22Rv1 (cell line): ENCODE results near the gene CTNND2.
"Not testable (repeated sequence)": the region's sequence is repeated elsewhere in the genome, so short reads cannot be mapped to it uniquely, and the experiment has no call there.

ENCODE experiments used
- H3K27ac ChIP-seq: fragments of 450-650 bp; 2 replicates; pipeline ENCODE4 v1.5.1; 2017
- CTCF ChIP-seq: fragments of 450-650 bp; IDR thresholded peaks from 2 replicates; pipeline ENCODE4 v1.5.1; 2017; ENCODE audit warnings: mild to moderate bottlenecking
- ZFX ChIP-seq: fragments of 450-650 bp; IDR thresholded peaks from 2 replicates; pipeline ENCODE4 v1.6.1; 2017; ENCODE audit warnings: antibody characterized with exemption, borderline replicate concordance

CTNND2 gene

GRCh38 chr5:11429254-11429653, 475.0 kb downstream of the CTNND2 start:
- no peak overlapping the region for H3K27ac ChIP-seq
- TF ChIP-seq ZFX (no peak), CTCF (no peak)

GRCh38 chr5:11427569-11427968, 476.7 kb downstream of the CTNND2 start:
- no peak for TF ChIP-seq CTCF
- no peak overlapping the region for H3K27ac ChIP-seq

GRCh38 chr5:11426442-11426841, 477.8 kb downstream of the CTNND2 start:
- H3K27ac ChIP-seq, result no peak overlapping the region
- TF ChIP-seq CTCF (no peak), ZFX (no peak)

GRCh38 chr5:11422342-11422741, 481.9 kb downstream of the CTNND2 start:
- no peak overlapping the region for H3K27ac ChIP-seq
- TF ChIP-seq ZFX (no peak), CTCF (no peak)

GRCh38 chr5:11420969-11421368, 483.3 kb downstream of the CTNND2 start:
- TF ChIP-seq ZFX (no peak), CTCF (no peak)
- H3K27ac ChIP-seq, result no peak overlapping the region

GRCh38 chr5:11415751-11416150, 488.5 kb downstream of the CTNND2 start:
- TF ChIP-seq CTCF (no peak), ZFX (no peak)
- H3K27ac ChIP-seq, result no peak overlapping the region

- not testable (repeated sequence) for H3K27ac ChIP-seq
Measured at GRCh38 chr5:11414732-11415131, 489.5 kb downstream of the CTNND2 start.

- TF ChIP-seq CTCF (no peak), ZFX (no peak)
- H3K27ac ChIP-seq, result no peak overlapping the region
Measured at GRCh38 chr5:11411621-11412020, 492.6 kb downstream of the CTNND2 start.
